K562 (cell line): ENCODE measurements around the gene ZDHHC18. TPM values are rescaled to one million over a fixed set of nuclear protein-coding genes. Genes with fewer than 3 reads are reported as not detected.

Experiments
- CREBBP ChIP-seq: IDR thresholded peaks from one replicate; pipeline ENCODE4 v1.6.1; 2012; ENCODE audit warnings: low read depth, mild to moderate bottlenecking, control low read depth, inconsistent platforms, low read length
- GATAD2B ChIP-seq: fragments of 450-650 bp; IDR thresholded peaks from 2 replicates; pipeline ENCODE4 v1.6.1; 2017; ENCODE audit warnings: mild to moderate bottlenecking, borderline replicate concordance
- GTF2B ChIP-seq: IDR thresholded peaks from 2 replicates; pipeline ENCODE4 v1.6.1; 2011; ENCODE audit not compliant: insufficient read length; ENCODE audit errors: extremely low read depth
- KDM1A ChIP-seq, 2 experiments: fragments of 450-650 bp; IDR thresholded peaks; 2 replicates each; pipeline ENCODE4 v1.6.1; 2016; ENCODE audit warnings: mild to moderate bottlenecking in 2 of 2
- MBD2 ChIP-seq: sonication (generic); IDR thresholded peaks from 2 replicates; pipeline ENCODE4 v1.6.1; 2016; ENCODE audit warnings: low read depth, borderline replicate concordance
- POLR2G ChIP-seq: fragments of 200-400 bp; formaldehyde crosslinking; IDR thresholded peaks from 2 replicates; pipeline ENCODE4 v1.6.1; 2017; ENCODE audit warnings: low read depth, mild to moderate bottlenecking, antibody characterized with exemption, low read length, moderate library complexity
- SRSF3 ChIP-seq: fragments of 200-400 bp; formaldehyde crosslinking; IDR thresholded peaks from 2 replicates; pipeline ENCODE4 v1.6.1; 2016; ENCODE audit warnings: mild to moderate bottlenecking, low read length, moderate library complexity; ENCODE audit not compliant: insufficient read depth
- SRSF7 ChIP-seq: fragments of 200-400 bp; formaldehyde crosslinking; optimal IDR thresholded peaks from 2 replicates; pipeline ENCODE3; 2017; ENCODE audit warnings: mild to moderate bottlenecking, low read depth, low read length
- TAF1 ChIP-seq: IDR thresholded peaks from 2 replicates; pipeline ENCODE4 v1.6.1; 2011; ENCODE audit warnings: mild to moderate bottlenecking, low read length, moderate library complexity; ENCODE audit not compliant: insufficient read depth, control insufficient read depth, severe bottlenecking; ENCODE audit errors: extremely low read depth
- TCF7L2 ChIP-seq: fragments of 150-350 bp; IDR thresholded peaks from 2 replicates; pipeline ENCODE4 v1.6.1; 2016; ENCODE audit warnings: low read depth, mild to moderate bottlenecking, low read length, moderate library complexity
- TRIM28 ChIP-seq: fragments of 450-650 bp; IDR thresholded peaks from 2 replicates; pipeline ENCODE4 v1.6.1; 2017
- ZHX1 ChIP-seq: fragments of 150-350 bp; conservative IDR thresholded peaks from 2 replicates; pipeline ENCODE4 v1.6.1; 2014; ENCODE audit warnings: low read length
- ZNF407 ChIP-seq: fragments of 450-650 bp; IDR thresholded peaks from 2 replicates; pipeline ENCODE4 v1.6.1; 2016; ENCODE audit warnings: low read depth
- ZNF695 ChIP-seq: fragments of 450-650 bp; formaldehyde crosslinking; IDR thresholded peaks from 2 replicates; pipeline ENCODE4 v1.4.0; 2020; ENCODE audit warnings: mild to moderate bottlenecking, moderate library complexity
- ZZZ3 ChIP-seq: fragments of 450-650 bp; IDR thresholded peaks from 2 replicates; pipeline ENCODE4 v1.6.1; 2016; ENCODE audit warnings: antibody characterized with exemption, mild to moderate bottlenecking, moderate library complexity
- polyA plus RNA-seq, 8 experiments: library from polyadenylated mRNA; depleted of rRNA in 4 of 8; stranded (reverse) in 5 of 8; unstranded in 3 of 8; fragments of >200 nt; fragmentation: Nextera tagmentation in 2 of 8; fragmentation: Illumina TruSeq in 1 of 8; extraction: Ambion mirVana in 2 of 8; extraction: Trizol in 1 of 8; gene quantifications; 2 replicates each; pipeline versions ENCODE4 v1.2.1 to v1.2.3, GENCODE V29; 2011 to 2014; ENCODE audit warnings: inconsistent platforms in 1 of 8, missing spikeins in 1 of 8
- total RNA-seq, 7 experiments: library from RNA; depleted of rRNA in 6 of 7; stranded (reverse); fragments of >200 nt in 6 of 7; fragmentation: Illumina TruSeq in 2 of 7; extraction: Trizol in 2 of 7; gene quantifications; 2 replicates each; pipeline versions ENCODE4 v1.2.1 to v1.2.3, GENCODE V29; 2011 to 2021; ENCODE audit warnings: low replicate concordance in 1 of 7

Gene ZDHHC18
- total and polyA plus RNA-seq, 9 of the 15 experiments (the other 6 are each of a cell fraction or from before 2014, with no cell fraction given), result 0.42 to 35.6 (median 15.8) TPM

GRCh38 chr1:26900001-26900814, 73.7 kb downstream of the ZDHHC18 start, which contains the start of gene GPATCH3 (continued):
- TF ChIP-seq ZNF407 (no peak), TCF7L2 (no peak), SRSF7 (no peak), MBD2 (peak; percentile 19; the same call in 1 of the 2 replicates), TRIM28 (peak; percentile 56), ZNF695 (CRISPR knock-in tag) (no peak), SRSF3 (0 out of 2 replicates have a peak, but pooled peaks have one; percentile 63), POLR2G (peak; percentile 90), TAF1 (peak; percentile 99), GTF2B (peak; percentile 73), CREBBP (no peak), GATAD2B (0 out of 2 replicates have a peak, but pooled peaks have one; percentile 56), KDM1A (IDR thresholded peaks at IDR 0.05) (no peak), ZHX1 (peak; percentile 94), ZZZ3 (peak; percentile 49; the same call in 1 of the 2 replicates)
